Liver (tissue), 9 donors: ENCODE data around the gene CES4A. TPM values are rescaled to one million over a fixed set of nuclear protein-coding genes. Genes with fewer than 3 reads are reported as not detected.

Source experiments
- DNase-seq: peaks from one replicate; pipeline ENCODE4 v3.0.0-alpha.2; 2017; ENCODE audit warnings: low spot score
- H3K27ac ChIP-seq, 2 donors: one replicate each; pipeline ENCODE4 v1.7.0; 2013; ENCODE audit warnings: inconsistent platforms in 2 of 2, low read length in 2 of 2, control low read depth in 1 of 2, low read depth in 1 of 2, mild to moderate bottlenecking in 1 of 2
- H3K27me3 ChIP-seq, 4 donors: one replicate each; pipeline versions ENCODE4 v1.6.1 to v1.7.0; 2013; ENCODE audit warnings: low read length in 3 of 4, inconsistent platforms in 1 of 4, mild to moderate bottlenecking in 1 of 4, moderate library complexity in 1 of 4; ENCODE audit not compliant: control insufficient read depth in 4 of 4, insufficient read depth in 4 of 4
- H3K36me3 ChIP-seq, 4 donors: one replicate each; pipeline versions ENCODE4 v1.6.1 to v1.7.0; 2013; ENCODE audit warnings: low read length in 3 of 4, mild to moderate bottlenecking in 3 of 4, low read depth in 1 of 4, moderate library complexity in 1 of 4; ENCODE audit not compliant: control insufficient read depth in 4 of 4, insufficient read depth in 3 of 4
- H3K4me1 ChIP-seq, 4 donors: one replicate each; pipeline versions ENCODE4 v1.6.1 to v1.7.0; 2013; ENCODE audit warnings: low read length in 3 of 4, mild to moderate bottlenecking in 3 of 4, moderate library complexity in 1 of 4; ENCODE audit not compliant: control insufficient read depth in 4 of 4, insufficient read depth in 4 of 4
- H3K4me3 ChIP-seq, 3 donors: one replicate each; pipeline versions ENCODE4 v1.6.1 to v1.7.0; 2013; ENCODE audit warnings: low read length in 3 of 3, control low read depth in 1 of 3, low read depth in 1 of 3, mild to moderate bottlenecking in 1 of 3
- H3K9ac ChIP-seq, 2 donors: one replicate each; pipeline ENCODE4 v1.7.0; 2013; ENCODE audit warnings: low read length in 2 of 2, mild to moderate bottlenecking in 2 of 2, moderate library complexity in 2 of 2, control low read depth in 1 of 2, low read depth in 1 of 2
- H3K9me3 ChIP-seq, 4 donors: one replicate each; pipeline versions ENCODE4 v1.6.1 to v1.7.0; 2013; ENCODE audit warnings: low read length in 3 of 4; ENCODE audit not compliant: control insufficient read depth in 4 of 4
- ATF3 ChIP-seq: IDR thresholded peaks from 2 replicates; pipeline ENCODE4 v1.6.1; 2016; ENCODE audit warnings: antibody characterized with exemption
- CTCF ChIP-seq: fragments of 150-350 bp; IDR thresholded peaks from 2 replicates; pipeline ENCODE4 v1.5.1; 2017; ENCODE audit warnings: improper control_type of control experiment, low read depth, low read length; ENCODE audit not compliant: missing input control
- EGR1 ChIP-seq, 2 donors: IDR thresholded peaks; 2 replicates each; pipeline ENCODE4 v1.6.1; 2016 to 2018; ENCODE audit warnings: antibody characterized with exemption in 2 of 2, low read depth in 2 of 2
- FOXA1 ChIP-seq: IDR thresholded peaks from 2 replicates; pipeline ENCODE4 v1.6.1; 2016; ENCODE audit warnings: antibody characterized with exemption
- FOXA2 ChIP-seq: IDR thresholded peaks from 2 replicates; pipeline ENCODE4 v1.6.1; 2016; ENCODE audit warnings: antibody characterized with exemption
- GABPA ChIP-seq, 2 donors: IDR thresholded peaks in 1 of 2; conservative IDR thresholded peaks in 1 of 2; 2 replicates each; pipeline ENCODE4 v1.6.1; 2016; ENCODE audit warnings: antibody characterized with exemption in 2 of 2, mild to moderate bottlenecking in 1 of 2, moderate library complexity in 1 of 2
- HNF4A ChIP-seq, 2 donors: conservative IDR thresholded peaks; 2 replicates each; pipeline ENCODE4 v1.6.1; 2016; ENCODE audit warnings: antibody characterized with exemption in 2 of 2, mild to moderate bottlenecking in 2 of 2
- HNF4G ChIP-seq: IDR thresholded peaks from 2 replicates; pipeline ENCODE4 v1.6.1; 2016; ENCODE audit warnings: antibody characterized with exemption
- JUND ChIP-seq, 2 donors: IDR thresholded peaks; 2 replicates each; pipeline ENCODE4 v1.6.1; 2016; ENCODE audit warnings: antibody characterized with exemption in 2 of 2
- MAX ChIP-seq: IDR thresholded peaks from 2 replicates; pipeline ENCODE4 v1.6.1; 2016; ENCODE audit warnings: antibody characterized with exemption
- NR2F2 ChIP-seq: IDR thresholded peaks from 2 replicates; pipeline ENCODE4 v1.6.1; 2016; ENCODE audit warnings: antibody characterized with exemption
- RAD21 ChIP-seq, 2 donors: IDR thresholded peaks; 2 replicates each; pipeline ENCODE4 v1.6.1; 2016; ENCODE audit warnings: antibody characterized with exemption in 2 of 2, mild to moderate bottlenecking in 2 of 2
- REST ChIP-seq: IDR thresholded peaks from 2 replicates; pipeline ENCODE4 v1.6.1; 2016; ENCODE audit warnings: antibody characterized with exemption, mild to moderate bottlenecking
- RXRA ChIP-seq, 2 donors: IDR thresholded peaks; 2 replicates each; pipeline ENCODE4 v1.6.1; 2017 to 2018; ENCODE audit warnings: antibody characterized with exemption in 2 of 2, mild to moderate bottlenecking in 1 of 2
- SP1 ChIP-seq: IDR thresholded peaks from 2 replicates; pipeline ENCODE4 v1.6.1; 2018; ENCODE audit warnings: antibody characterized with exemption, mild to moderate bottlenecking
- TAF1 ChIP-seq: conservative IDR thresholded peaks from 2 replicates; pipeline ENCODE4 v1.6.1; 2016; ENCODE audit warnings: antibody characterized with exemption, mild to moderate bottlenecking
- YY1 ChIP-seq: IDR thresholded peaks from 2 replicates; pipeline ENCODE4 v1.6.1; 2016; ENCODE audit warnings: antibody characterized with exemption, mild to moderate bottlenecking
- ZBTB33 ChIP-seq: IDR thresholded peaks from 2 replicates; pipeline ENCODE4 v1.6.1; 2016; ENCODE audit warnings: antibody characterized with exemption
- WGBS: extraction: QIAGEN DNeasy Blood & Tissue Kit; methylation state at CpG from one replicate; pipeline ENCODE4 v1.1.7; 2013; 5-methylcytosine and 5-hydroxymethylcytosine counted together
- polyA plus RNA-seq, 2 donors: library from polyadenylated mRNA; stranded (reverse) in 1 of 2; unstranded in 1 of 2; fragments of 200-250 nt in 1 of 2; fragments of >200 nt in 1 of 2; fragmentation: Nextera tagmentation in 1 of 2; extraction: Ambion mirVana in 1 of 2; gene quantifications; one replicate each; pipeline versions ENCODE4 v1.2.1 to v1.2.3, GENCODE V29; 2013 to 2015
- total RNA-seq, 2 donors: library from RNA; depleted of rRNA; stranded (reverse); fragments of >200 nt; gene quantifications; one replicate each; pipeline ENCODE4 v1.2.3, GENCODE V29; 2014
- donor health status: healthy.
- donor health status: healthy.
- donor health status: healthy.
- donor health status: healthy.
- donor health status: healthy.

The CES4A gene
- total and polyA plus RNA-seq, 4 donors, result 1.6 to 20.5 (median 11.3) TPM

GRCh38 chr16:66968847-66969246 is 19.5 kb upstream of the CES4A start:
- Histone ChIP-seq H3K4me3 (no peak overlapping the region), H3K4me1 (peaks cover 4 to 35% (median 26%) of the 10 kb centered on the region in 4 donors), H3K9ac (no peak overlapping the region), H3K27ac (no peak overlapping the region), H3K36me3 (peaks cover 0 to 8% (median 6%) of the 10 kb centered on the region in 4 donors), H3K9me3 (no peaks in the 10 kb centered on the region), H3K27me3 (no peaks in the 10 kb centered on the region)
- no peak for DNase-seq
- TF ChIP-seq EGR1 (IDR thresholded peaks at IDR 0.05; ENCODE audit: low read depth in 2 of 2), result no peak
- no peak for TF ChIP-seq GABPA (IDR thresholded peaks at IDR 0.05 in 1 of 2, conservative IDR thresholded peaks at IDR 0.05 in 1 of 2)
- no peak for TF ChIP-seq REST
- peak; percentile 9 for TF ChIP-seq SP1
- TF ChIP-seq NR2F2, result no peak
- no peak for TF ChIP-seq RAD21 (IDR thresholded peaks at IDR 0.05)
- no peak for TF ChIP-seq MAX
- no peak for TF ChIP-seq FOXA2
- no peak for TF ChIP-seq JUND (IDR thresholded peaks at IDR 0.05)
- no peak for TF ChIP-seq FOXA1
- TF ChIP-seq ATF3, result no peak
- peak; percentile 50 to 60 for TF ChIP-seq RXRA (IDR thresholded peaks at IDR 0.05)
- TF ChIP-seq YY1, result no peak
- TF ChIP-seq TAF1, result no peak
- TF ChIP-seq HNF4G, result no peak
- peak in 1 of 2 donors; percentile 13 for TF ChIP-seq HNF4A (conservative IDR thresholded peaks at IDR 0.05)
- no peak for TF ChIP-seq CTCF
- TF ChIP-seq ZBTB33, result no peak
- 62% methylated on average over 5 of the region's 5 CpGs for WGBS
